Stimulated activated CD4-positive, alpha-beta T cell treated with anti-CD3 and anti-CD28 coated beads, Interleukin-1b, Interleukin-23, amount 100 ng/mL, for 24 hours (primary cell): ENCODE results near the gene TAS2R41.

ENCODE experiments used
- DNase-seq, 4 experiments: peaks; one replicate each; pipeline ENCODE4 v3.0.0-alpha.2; 2020; ENCODE audit warnings: low read depth in 4 of 4, low spot score in 1 of 4

TAS2R41 gene

GRCh38 chr7:143492799-143493739 lies 15.4 kb downstream of the TAS2R41 start:
- DNase-seq = no peak

- DNase-seq = no peak
Observed at GRCh38 chr7:143493751-143494150, 16.1 kb downstream of the TAS2R41 start.

- no peak for DNase-seq
Observed at GRCh38 chr7:143494622-143495021, 16.9 kb downstream of the TAS2R41 start.

- DNase-seq = no peak
Observed at GRCh38 chr7:143495851-143496250, 18.2 kb downstream of the TAS2R41 start.

- no peak for DNase-seq
Observed at GRCh38 chr7:143496263-143496662, 18.6 kb downstream of the TAS2R41 start.

GRCh38 chr7:143497008-143497795 lies 19.5 kb downstream of the TAS2R41 start:
- no peak for DNase-seq

GRCh38 chr7:143499246-143499645 lies 21.6 kb downstream of the TAS2R41 start:
- no peak for DNase-seq

- no peak for DNase-seq
Observed at GRCh38 chr7:143499743-143500348, 22.2 kb downstream of the TAS2R41 start.

- DNase-seq = no peak
Observed at GRCh38 chr7:143503261-143503660, 25.6 kb downstream of the TAS2R41 start.

GRCh38 chr7:143504215-143504936 lies 26.7 kb downstream of the TAS2R41 start:
- DNase-seq = no peak

- DNase-seq = no peak
Observed at GRCh38 chr7:143504937-143505297, 27.2 kb downstream of the TAS2R41 start.

- no peak for DNase-seq
Observed at GRCh38 chr7:143505838-143506237, 28.2 kb downstream of the TAS2R41 start.

- no peak for DNase-seq
Observed at GRCh38 chr7:143507094-143507518, 29.4 kb downstream of the TAS2R41 start.

GRCh38 chr7:143507534-143508055 lies 29.9 kb downstream of the TAS2R41 start:
- DNase-seq = no peak

GRCh38 chr7:143510854-143511592 lies 33.4 kb downstream of the TAS2R41 start:
- no peak for DNase-seq

GRCh38 chr7:143511593-143512047 lies 33.9 kb downstream of the TAS2R41 start:
- DNase-seq = no peak

- no peak for DNase-seq
Observed at GRCh38 chr7:143512488-143513340, 35.0 kb downstream of the TAS2R41 start.

GRCh38 chr7:143514487-143514886 lies 36.8 kb downstream of the TAS2R41 start:
- no peak for DNase-seq
